ENCODE results near the gene HPS1. TPM values are rescaled to one million over a fixed set of nuclear protein-coding genes. Genes with fewer than 3 reads are reported as not detected.

HPS1 gene
- total RNA-seq, 2 experiments from 2014 or later: 51.9 to 52.1 TPM

DNA sequence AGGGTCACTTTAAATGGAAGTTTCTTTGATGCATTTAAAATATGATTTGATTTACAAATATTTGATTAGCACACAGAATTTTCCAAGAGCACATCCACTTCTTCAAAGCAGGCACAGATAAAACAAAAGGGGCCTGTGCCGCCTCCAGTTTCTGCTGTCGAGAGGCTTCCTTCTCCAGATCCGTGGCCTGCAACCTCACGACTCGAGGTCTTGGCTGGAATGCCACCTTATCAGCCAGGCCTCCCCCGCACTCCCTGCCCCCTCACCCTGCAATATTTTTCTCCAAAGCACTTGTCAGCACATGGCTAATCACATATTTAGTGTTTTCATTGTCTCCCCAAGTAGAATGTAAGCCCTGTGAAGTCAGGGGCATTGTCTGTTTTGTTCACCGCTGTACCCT lies 44.3 kb downstream of the HPS1 start:
- no peak overlapping the region for H3K27ac Mint-ChIP-seq
- ChIA-PET CTCF (no interaction called here), POLR2A (no interaction called here)
- H3K4me1 Mint-ChIP-seq (ENCODE audit: low read depth): peaks cover 15% of the 10 kb centered on the region
- no peaks in the 10 kb centered on the region for H3K9me3 Mint-ChIP-seq
- no peak overlapping the region for H3K4me3 Mint-ChIP-seq
- intact Hi-C loops (cut with micrococcal nuclease): no loop called here
- TF ChIP-seq, protein P1, sequence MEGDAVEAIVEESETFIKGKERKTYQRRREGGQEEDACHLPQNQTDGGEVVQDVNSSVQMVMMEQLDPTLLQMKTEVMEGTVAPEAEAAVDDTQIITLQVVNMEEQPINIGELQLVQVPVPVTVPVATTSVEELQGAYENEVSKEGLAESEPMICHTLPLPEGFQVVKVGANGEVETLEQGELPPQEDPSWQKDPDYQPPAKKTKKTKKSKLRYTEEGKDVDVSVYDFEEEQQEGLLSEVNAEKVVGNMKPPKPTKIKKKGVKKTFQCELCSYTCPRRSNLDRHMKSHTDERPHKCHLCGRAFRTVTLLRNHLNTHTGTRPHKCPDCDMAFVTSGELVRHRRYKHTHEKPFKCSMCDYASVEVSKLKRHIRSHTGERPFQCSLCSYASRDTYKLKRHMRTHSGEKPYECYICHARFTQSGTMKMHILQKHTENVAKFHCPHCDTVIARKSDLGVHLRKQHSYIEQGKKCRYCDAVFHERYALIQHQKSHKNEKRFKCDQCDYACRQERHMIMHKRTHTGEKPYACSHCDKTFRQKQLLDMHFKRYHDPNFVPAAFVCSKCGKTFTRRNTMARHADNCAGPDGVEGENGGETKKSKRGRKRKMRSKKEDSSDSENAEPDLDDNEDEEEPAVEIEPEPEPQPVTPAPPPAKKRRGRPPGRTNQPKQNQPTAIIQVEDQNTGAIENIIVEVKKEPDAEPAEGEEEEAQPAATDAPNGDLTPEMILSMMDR (IDR thresholded peaks at IDR 0.05): no peak
- peaks cover 7% of the 10 kb centered on the region for H3K36me3 Mint-ChIP-seq (ENCODE audit: low read depth)
- DNase-seq (no peak), ATAC-seq (no peak)
- no peaks in the 10 kb centered on the region for H3K27me3 Mint-ChIP-seq

DNA sequence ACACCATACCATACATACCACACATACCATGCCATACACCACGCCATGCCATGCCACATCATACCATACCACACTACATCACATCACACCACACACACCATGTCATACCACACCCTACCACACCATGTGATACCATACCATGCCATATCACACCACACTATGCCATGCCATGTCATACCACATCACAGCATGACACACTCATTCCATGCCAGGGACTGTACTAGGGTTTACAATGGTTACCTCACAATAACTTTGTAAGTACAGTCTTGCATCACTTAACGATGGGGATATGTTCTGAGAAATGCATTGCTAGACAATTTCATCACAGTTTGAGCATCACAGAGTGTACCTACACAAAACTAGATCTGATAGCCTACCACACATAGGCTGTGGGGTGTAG lies 46.3 kb downstream of the HPS1 start:
- Mint-ChIP-seq H3K9me3 (no peaks in the 10 kb centered on the region), H3K27me3 (no peaks in the 10 kb centered on the region), H3K36me3 (ENCODE audit: low read depth) (peaks cover 7% of the 10 kb centered on the region), H3K4me3 (no peak overlapping the region), H3K27ac (no peak overlapping the region), H3K4me1 (ENCODE audit: low read depth) (peaks cover 15% of the 10 kb centered on the region)
- DNase-seq (peak; percentile 25), ATAC-seq (peak; percentile 48)
- ChIA-PET CTCF (no interaction called here), POLR2A (no interaction called here)
- TF ChIP-seq, protein P1 (IDR thresholded peaks at IDR 0.05): no peak
- intact Hi-C loops (cut with micrococcal nuclease): no loop called here

DNA sequence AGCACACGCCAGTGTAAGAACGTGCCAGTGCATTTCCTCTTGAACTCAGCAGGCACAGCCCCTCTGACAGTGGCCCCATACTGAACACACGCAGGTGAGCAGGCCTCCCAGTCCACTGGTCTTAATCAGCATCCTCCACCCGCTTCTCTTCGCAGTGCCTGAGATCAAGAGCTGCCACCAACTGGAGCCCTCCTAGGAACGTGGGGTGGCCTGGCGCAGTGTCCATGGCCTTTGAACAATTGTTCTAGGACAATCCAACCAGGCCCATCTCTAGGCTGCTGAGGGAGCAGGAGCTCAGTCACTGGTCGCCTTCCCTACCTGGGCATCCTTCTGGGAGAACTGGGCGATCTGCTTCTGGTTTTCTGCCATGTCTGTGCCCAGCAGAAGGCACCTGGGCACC lies 47.0 kb downstream of the HPS1 start:
- CTCF ChIA-PET: no interaction called here
- Mint-ChIP-seq H3K4me1 (ENCODE audit: low read depth) (peaks cover 12% of the 10 kb centered on the region), H3K9me3 (no peaks in the 10 kb centered on the region), H3K36me3 (ENCODE audit: low read depth) (peaks cover 9% of the 10 kb centered on the region), H3K27me3 (no peaks in the 10 kb centered on the region), H3K4me3 (no peak overlapping the region), H3K27ac (no peak overlapping the region)
- no peak for ATAC-seq
- no peak for DNase-seq
- TF ChIP-seq, protein P1 (IDR thresholded peaks at IDR 0.05): no peak
- POLR2A ChIA-PET: no interaction called here
- intact Hi-C loops (cut with micrococcal nuclease): no loop called here

DNA sequence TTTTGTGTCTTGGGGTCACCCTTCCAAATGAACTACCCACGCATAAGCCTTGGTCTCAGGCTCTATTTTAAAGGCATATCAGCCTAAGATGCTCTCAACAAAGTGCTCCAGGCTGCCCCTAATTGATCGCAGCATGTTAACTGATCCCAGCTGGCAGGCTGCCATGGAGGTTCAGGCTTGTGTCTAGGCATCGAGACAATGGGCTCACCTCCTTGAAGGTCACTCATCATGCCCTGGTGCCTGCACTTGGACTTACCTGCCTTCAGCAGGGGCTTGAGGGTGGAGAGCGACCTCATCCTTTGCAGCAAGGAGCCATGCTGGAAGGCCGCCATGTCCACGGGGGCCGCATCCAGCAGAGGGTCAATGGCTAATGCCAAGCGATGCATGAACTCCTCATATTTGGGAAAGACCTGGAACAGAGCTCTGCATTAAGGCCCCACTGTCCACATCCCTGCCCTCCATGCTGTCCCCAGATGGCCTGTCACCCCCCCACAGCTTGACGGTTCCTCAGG lies 49.6 kb downstream of the HPS1 start:
- ChIA-PET CTCF (interaction anchor here (1.8 kb wide), 1 partner anchor 28 kb away, joined by 8 read pairs; no protein-coding TSS in a partner anchor), POLR2A (no interaction called here)
- H3K9me3 Mint-ChIP-seq: no peaks in the 10 kb centered on the region
- TF ChIP-seq, protein P1 (IDR thresholded peaks at IDR 0.05): no peak
- DNase-seq (no peak), ATAC-seq (no peak)
- H3K36me3 Mint-ChIP-seq (ENCODE audit: low read depth): peaks cover 2% of the 10 kb centered on the region
- peaks cover 4% of the 10 kb centered on the region for H3K4me1 Mint-ChIP-seq (ENCODE audit: low read depth)
- no peak overlapping the region for H3K27ac Mint-ChIP-seq
- no peak overlapping the region for H3K4me3 Mint-ChIP-seq
- no peaks in the 10 kb centered on the region for H3K27me3 Mint-ChIP-seq
- intact Hi-C loops (cut with micrococcal nuclease): no loop called here

DNA sequence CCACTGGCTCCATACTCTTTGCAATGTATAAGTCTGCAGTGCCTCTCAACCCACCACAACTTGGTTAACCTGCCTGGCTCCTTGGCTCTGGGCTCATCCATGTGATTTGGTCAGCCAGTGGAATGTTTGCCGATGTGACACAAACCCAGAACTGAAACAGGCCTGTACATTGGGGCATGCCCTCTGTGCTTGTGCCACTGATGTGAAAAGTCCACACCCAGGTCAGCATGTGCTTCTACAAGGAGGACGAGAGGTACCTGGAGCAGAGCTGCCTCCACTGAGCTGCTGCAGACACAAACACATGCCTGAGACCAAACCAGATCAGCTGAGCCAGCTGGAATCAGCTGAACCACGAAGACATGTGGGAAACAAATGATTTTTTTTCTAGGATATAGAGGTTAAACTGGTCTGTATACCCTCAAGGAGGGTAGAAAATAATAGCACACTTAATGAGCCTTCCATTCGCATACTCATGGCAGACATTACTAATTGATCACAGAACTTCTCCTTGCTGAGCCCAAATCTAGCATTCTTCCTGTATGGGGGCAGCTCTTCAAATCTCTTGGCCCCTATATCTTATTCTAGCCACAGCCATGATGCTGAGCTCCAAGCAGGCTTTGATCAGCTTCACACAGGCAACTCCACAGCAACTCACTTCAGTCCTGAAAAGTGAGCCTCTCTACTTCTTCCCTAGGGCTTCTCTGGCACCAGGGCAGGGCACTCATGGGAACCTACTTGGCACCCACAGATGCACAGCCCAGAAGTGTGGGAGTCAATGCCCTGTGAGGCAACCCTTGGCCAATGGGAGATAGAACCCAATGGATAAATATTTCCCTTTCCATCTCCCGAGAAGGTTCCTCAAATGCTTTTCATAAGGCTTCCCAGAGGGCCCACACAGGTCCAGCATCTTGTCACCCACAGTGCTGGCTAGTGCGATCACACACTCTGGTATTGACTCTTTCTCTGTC lies 50.4 kb downstream of the HPS1 start:
- POLR2A ChIA-PET: no interaction called here

More for the DNA sequence above, 50.4 kb downstream of the HPS1 start:
- DNase-seq (no peak), ATAC-seq (no peak)
- Mint-ChIP-seq H3K4me3 (no peak overlapping the region), H3K4me1 (ENCODE audit: low read depth) (peaks cover 9% of the 10 kb centered on the region), H3K27me3 (no peaks in the 10 kb centered on the region), H3K36me3 (ENCODE audit: low read depth) (peaks cover 2% of the 10 kb centered on the region), H3K27ac (no peak overlapping the region), H3K9me3 (no peaks in the 10 kb centered on the region)
- CTCF ChIA-PET: no interaction called here
- intact Hi-C loops (cut with micrococcal nuclease): no loop called here
- TF ChIP-seq, protein P1 (IDR thresholded peaks at IDR 0.05): no peak
